ENCODE measurements around the gene VAV2. TPM values are rescaled to one million over a fixed set of nuclear protein-coding genes. Genes with fewer than 3 reads are reported as not detected.

The VAV2 gene
- total and polyA plus RNA-seq, 7 donors, result 3.8 to 23.3 (median 7.2) TPM

DNA sequence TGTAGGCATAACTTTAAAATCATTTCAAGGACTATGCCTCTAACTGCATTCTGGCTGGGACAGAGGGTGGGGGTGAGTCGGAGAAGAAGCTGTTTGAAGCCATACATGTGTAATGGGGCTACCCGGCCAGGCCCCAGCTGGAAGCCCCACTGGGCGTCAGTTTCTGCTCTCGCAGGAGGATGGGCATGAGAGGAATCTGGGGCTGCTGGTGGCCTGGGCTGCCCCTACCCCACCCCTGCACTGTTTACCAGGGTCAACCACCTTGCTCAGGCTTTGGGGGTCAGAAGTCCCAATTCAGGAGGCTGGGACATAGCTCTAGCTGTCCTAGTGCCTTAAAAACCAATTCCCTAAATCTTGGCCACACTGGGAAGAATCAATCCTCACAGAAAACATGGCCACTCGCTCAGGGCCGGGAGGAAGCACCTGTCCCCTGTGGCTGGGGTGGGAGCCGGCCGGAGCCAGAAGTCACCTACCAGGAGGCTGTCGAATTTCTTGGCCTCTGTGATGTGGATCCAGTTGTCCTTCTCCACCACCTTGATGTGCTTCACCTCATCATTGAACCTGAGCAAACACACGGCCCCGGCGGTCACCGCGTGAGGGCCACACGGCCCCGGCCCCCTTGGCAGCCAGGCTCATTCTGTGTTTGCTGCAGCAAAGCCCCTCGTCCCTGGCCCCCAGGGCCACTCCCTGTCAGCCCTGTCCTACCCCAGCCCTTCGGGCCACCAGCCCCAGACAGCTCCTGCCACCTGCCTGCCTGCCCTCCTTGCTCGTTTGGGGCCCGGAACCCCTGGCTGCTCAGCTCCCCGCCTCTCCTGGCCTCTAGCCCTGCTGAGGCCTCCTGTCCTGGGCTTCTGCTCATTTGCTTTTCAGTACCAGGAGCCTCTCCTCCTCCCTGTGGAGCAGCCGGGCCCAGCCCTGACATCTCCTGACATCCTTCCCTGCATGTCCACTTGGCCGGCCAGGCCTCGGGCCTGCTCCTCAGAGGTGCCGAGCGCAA, 220.3 kb downstream of the VAV2 start:
- peak; percentile 49 for DNase-seq
- TF ChIP-seq, protein P1, sequence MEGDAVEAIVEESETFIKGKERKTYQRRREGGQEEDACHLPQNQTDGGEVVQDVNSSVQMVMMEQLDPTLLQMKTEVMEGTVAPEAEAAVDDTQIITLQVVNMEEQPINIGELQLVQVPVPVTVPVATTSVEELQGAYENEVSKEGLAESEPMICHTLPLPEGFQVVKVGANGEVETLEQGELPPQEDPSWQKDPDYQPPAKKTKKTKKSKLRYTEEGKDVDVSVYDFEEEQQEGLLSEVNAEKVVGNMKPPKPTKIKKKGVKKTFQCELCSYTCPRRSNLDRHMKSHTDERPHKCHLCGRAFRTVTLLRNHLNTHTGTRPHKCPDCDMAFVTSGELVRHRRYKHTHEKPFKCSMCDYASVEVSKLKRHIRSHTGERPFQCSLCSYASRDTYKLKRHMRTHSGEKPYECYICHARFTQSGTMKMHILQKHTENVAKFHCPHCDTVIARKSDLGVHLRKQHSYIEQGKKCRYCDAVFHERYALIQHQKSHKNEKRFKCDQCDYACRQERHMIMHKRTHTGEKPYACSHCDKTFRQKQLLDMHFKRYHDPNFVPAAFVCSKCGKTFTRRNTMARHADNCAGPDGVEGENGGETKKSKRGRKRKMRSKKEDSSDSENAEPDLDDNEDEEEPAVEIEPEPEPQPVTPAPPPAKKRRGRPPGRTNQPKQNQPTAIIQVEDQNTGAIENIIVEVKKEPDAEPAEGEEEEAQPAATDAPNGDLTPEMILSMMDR (IDR thresholded peaks at IDR 0.05), result no peak
- no peak for TF ChIP-seq POLR2A (IDR thresholded peaks at IDR 0.05)
- TF ChIP-seq POLR2AphosphoS5 (IDR thresholded peaks at IDR 0.05), result no peak
- TF ChIP-seq EP300 (IDR thresholded peaks at IDR 0.05), result no peak
- Histone ChIP-seq H3K27me3 (no peaks in the 10 kb centered on the region), H3K4me3 (no peak overlapping the region), H3K27ac (no peak overlapping the region), H3K9me3 (peaks cover 0 to 17% (median 4%) of the 10 kb centered on the region in 4 donors), H3K36me3 (peaks cover 0 to 46% (median 16%) of the 10 kb centered on the region in 4 donors), H3K4me1 (no peaks in the 10 kb centered on the region)
- intact Hi-C loops (cut with DNase I), result no loop called here
- 93 to 94% methylated on average over 26 of the region's 26 CpGs for WGBS, 2 donors

- peak; percentile 56 for DNase-seq
- Histone ChIP-seq H3K9me3 (peaks cover 0 to 17% (median 4%) of the 10 kb centered on the region in 4 donors), H3K4me1 (no peaks in the 10 kb centered on the region), H3K4me3 (no peak overlapping the region), H3K27me3 (no peaks in the 10 kb centered on the region), H3K36me3 (peaks cover 0 to 34% (median 16%) of the 10 kb centered on the region in 4 donors), H3K27ac (no peak overlapping the region)
- TF ChIP-seq POLR2A (IDR thresholded peaks at IDR 0.05) (no peak), POLR2AphosphoS5 (IDR thresholded peaks at IDR 0.05) (no peak)
- TF ChIP-seq, protein P1 (IDR thresholded peaks at IDR 0.05), result no peak
- intact Hi-C loops (cut with DNase I), result no loop called here
- 92 to 94% methylated on average over 16 of the region's 16 CpGs for WGBS, 2 donors
Observed at GRCh38 chr9:133770076-133770777, 221.9 kb downstream of the VAV2 start.

- no peak overlapping the region for H3K27ac ChIP-seq
- H3K4me3 ChIP-seq, result no peak overlapping the region
- TF ChIP-seq POLR2A (IDR thresholded peaks at IDR 0.05), result no peak
- no peak for TF ChIP-seq EP300 (IDR thresholded peaks at IDR 0.05)
- H3K4me1 ChIP-seq, result no peaks in the 10 kb centered on the region
- no peaks in the 10 kb centered on the region for H3K27me3 ChIP-seq
- intact Hi-C loops (cut with DNase I), result no loop called here
- WGBS, 2 donors, result 90 to 94% methylated on average over 17 of the region's 17 CpGs
- DNase-seq, result peak; percentile 52
- H3K9me3 ChIP-seq, result peaks cover 0 to 14% (median 4%) of the 10 kb centered on the region in 4 donors
- peaks cover 0 to 28% (median 11%) of the 10 kb centered on the region in 4 donors for H3K36me3 ChIP-seq
Observed at GRCh38 chr9:133769511-133770075, 222.5 kb downstream of the VAV2 start.

- Histone ChIP-seq H3K4me1 (no peaks in the 10 kb centered on the region), H3K36me3 (peaks cover 0 to 24% (median 6%) of the 10 kb centered on the region in 4 donors), H3K27ac (no peak overlapping the region), H3K4me3 (no peak overlapping the region), H3K9me3 (peaks cover 0 to 8% (median 4%) of the 10 kb centered on the region in 4 donors), H3K27me3 (no peaks in the 10 kb centered on the region)
- peak; percentile 57 for DNase-seq
- no peak for TF ChIP-seq EP300 (IDR thresholded peaks at IDR 0.05)
- TF ChIP-seq, protein P1 (IDR thresholded peaks at IDR 0.05), result no peak
- no peak for TF ChIP-seq POLR2AphosphoS5 (IDR thresholded peaks at IDR 0.05)
- no peak for TF ChIP-seq POLR2A (IDR thresholded peaks at IDR 0.05)
- WGBS, 2 donors, result 89 to 90% methylated on average over 15 of the region's 15 CpGs
- intact Hi-C loops (cut with DNase I), result no loop called here
Observed at GRCh38 chr9:133768859-133769510, 223.1 kb downstream of the VAV2 start.

Data from sigmoid colon (tissue), 7 donors.